HepG2 (cell line): ENCODE data around the gene AFG1L. TPM values are rescaled to one million over a fixed set of nuclear protein-coding genes. Genes with fewer than 3 reads are reported as not detected.

Source experiments
- ATAC-seq: fragments of 200-7000 bp; cut with Tn5 transposase; 3 replicates; pipeline ENCODE4 v1.9.1; 2020; ENCODE audit warnings: mild to moderate bottlenecking, moderate library complexity
- BruUV-seq: library from RNA; stranded (reverse); fragments of 400-500 nt; replicated peaks from 2 replicates; lab custom pipeline; 2021; lab: Mats Ljungman, UMichigan
- CTCF ChIA-PET: fragments of 300-600 bp; formaldehyde crosslinking; extraction: SDS; loops from one replicate; lab custom pipeline; 2021; ENCODE audit warnings: low total read pairs, inconsistent platforms, low intra/inter-chr PET ratio; lab: Yijun Ruan, JAX
- POLR2A ChIA-PET: fragments of 350-600 bp; sonication (Branson Sonifier 250); formaldehyde crosslinking; loops from one replicate; lab custom pipeline; 2020; ENCODE audit warnings: antibody characterized with exemption, inconsistent platforms; lab: Yijun Ruan, JAX
- DNase-seq: peaks from one replicate; pipeline ENCODE4 v3.0.0-alpha.2; 2015; ENCODE audit warnings: low spot score
- FAIRE-seq: peaks from 3 replicates; lab custom pipeline; 2011; peaks lifted over from hg19 to GRCh38; lab: Jason Lieb, UNC
- H2AFZ ChIP-seq: one replicate; pipeline ENCODE4 v1.6.1; 2011; ENCODE audit warnings: low read length, inconsistent platforms
- H3K27ac ChIP-seq: fragments of 300-600 bp; 3 replicates; pipeline ENCODE4 v1.8.0; 2011; ENCODE audit warnings: mixed run types, mild to moderate bottlenecking, mixed read lengths, low read length, inconsistent platforms; ENCODE audit not compliant: insufficient read depth; ENCODE audit errors: extremely low read length
- H3K27me3 ChIP-seq, 2 experiments: fragments of 200-600 bp in 1 of 2; 2 replicates in 1 of 2; 3 replicates in 1 of 2; pipeline versions ENCODE4 v1.6.0 to v1.8.0; 2011; ENCODE audit warnings: low read length in 2 of 2, mild to moderate bottlenecking in 2 of 2, moderate library complexity in 2 of 2, inconsistent platforms in 1 of 2; ENCODE audit not compliant: insufficient read depth in 2 of 2, control insufficient read depth in 1 of 2
- H3K36me3 ChIP-seq, 2 experiments: fragments of 200-600 bp in 1 of 2; replicated peaks in 1 of 2; 2 replicates in 1 of 2; 3 replicates in 1 of 2; pipeline versions ENCODE4 v1.5.1 to v1.8.0; 2011; ENCODE audit warnings: low read length in 2 of 2, inconsistent platforms in 1 of 2; ENCODE audit not compliant: insufficient read depth in 2 of 2, control insufficient read depth in 1 of 2
- H3K4me1 ChIP-seq: 2 replicates; pipeline ENCODE4 v1.5.1; 2012; ENCODE audit warnings: low read length, inconsistent platforms; ENCODE audit not compliant: insufficient read depth
- H3K4me2 ChIP-seq: 2 replicates; pipeline ENCODE4 v1.6.0; 2011; ENCODE audit warnings: low read depth, low read length, inconsistent platforms
- H3K4me3 ChIP-seq, 3 experiments: fragments of 200-600 bp in 1 of 3; sonication (generic), shearing (Covaris generic) in 1 of 3; replicated peaks in 1 of 3; 2 replicates each; pipeline ENCODE4 v1.5.1; 2011 to 2016; ENCODE audit warnings: low read length in 3 of 3, inconsistent platforms in 2 of 3, low read depth in 2 of 3, mild to moderate bottlenecking in 2 of 3, control low read depth in 1 of 3, mixed read lengths in 1 of 3; ENCODE audit not compliant: insufficient read depth in 1 of 3
- H3K79me2 ChIP-seq: one replicate; pipeline ENCODE4 v1.6.1; 2011; ENCODE audit warnings: low read length, inconsistent platforms; ENCODE audit not compliant: insufficient read depth
- H3K9ac ChIP-seq: 2 replicates; pipeline ENCODE4 v1.6.0; 2011; ENCODE audit warnings: mild to moderate bottlenecking, low read depth, low read length, inconsistent platforms; ENCODE audit not compliant: insufficient read depth
- H3K9me3 ChIP-seq: 2 replicates; pipeline ENCODE4 v1.5.1; 2012; ENCODE audit warnings: mild to moderate bottlenecking, low read length
- H4K20me1 ChIP-seq: 2 replicates; pipeline ENCODE4 v1.6.0; 2011; ENCODE audit warnings: inconsistent platforms, mild to moderate bottlenecking, low read length, moderate library complexity; ENCODE audit not compliant: insufficient read depth
- BCL6 ChIP-seq: IDR thresholded peaks from 2 replicates; pipeline ENCODE4 v1.6.1; 2016; ENCODE audit warnings: missing genetic modification reagents, missing compliant biosample characterization
- FOXK2 ChIP-seq: fragments of 450-650 bp; IDR thresholded peaks from 2 replicates; pipeline ENCODE4 v1.6.1; 2016
- HDAC6 ChIP-seq: fragments of 200-600 bp; sonication (generic); IDR thresholded peaks from 2 replicates; pipeline ENCODE4 v1.7.0; 2017; ENCODE audit warnings: mild to moderate bottlenecking, antibody characterized with exemption, low read length, low read depth
- HOXA7 ChIP-seq: sonication (generic); formaldehyde crosslinking; IDR thresholded peaks from 2 replicates; pipeline ENCODE4 v1.8.1; 2022; ENCODE audit warnings: mild to moderate bottlenecking, missing genetic modification reagents, moderate library complexity
- KMT2B ChIP-seq: IDR thresholded peaks from 2 replicates; pipeline ENCODE4 v1.6.1; 2016; ENCODE audit warnings: missing genetic modification reagents, missing compliant biosample characterization
- MTA3 ChIP-seq: sonication (generic); formaldehyde crosslinking; IDR thresholded peaks from 2 replicates; pipeline ENCODE4 v1.4.0; 2020; ENCODE audit warnings: missing genetic modification reagents
- MXI1 ChIP-seq: IDR thresholded peaks from 3 replicates; pipeline ENCODE4 v1.6.1; 2012; ENCODE audit warnings: low read depth, low read length, inconsistent platforms, borderline replicate concordance
- PHB2 ChIP-seq: fragments of 450-650 bp; IDR thresholded peaks from 2 replicates; pipeline ENCODE4 v1.6.1; 2018; ENCODE audit not compliant: partially characterized antibody
- PLRG1 ChIP-seq: fragments of 450-650 bp; conservative IDR thresholded peaks from 2 replicates; pipeline ENCODE4 v1.6.1; 2016
- SKI ChIP-seq: fragments of 450-650 bp; IDR thresholded peaks from one replicate; pipeline ENCODE4 v1.6.1; 2018; ENCODE audit warnings: mild to moderate bottlenecking; ENCODE audit not compliant: partially characterized antibody
- XBP1 ChIP-seq: sonication (generic); formaldehyde crosslinking; IDR thresholded peaks from 2 replicates; pipeline ENCODE4 v1.5.0; 2020; ENCODE audit warnings: missing genetic modification reagents
- ZBTB7B ChIP-seq: sonication (generic); formaldehyde crosslinking; IDR thresholded peaks from 2 replicates; pipeline ENCODE4 v1.4.0; 2020; ENCODE audit warnings: missing genetic modification reagents
- ZNF296 ChIP-seq: sonication (generic); formaldehyde crosslinking; conservative IDR thresholded peaks from 2 replicates; pipeline ENCODE4 v1.5.0; 2020; ENCODE audit warnings: mild to moderate bottlenecking, missing genetic modification reagents
- ZNF605 ChIP-seq: sonication (generic); formaldehyde crosslinking; IDR thresholded peaks from 2 replicates; pipeline ENCODE4 v1.8.0; 2022; ENCODE audit warnings: mild to moderate bottlenecking, missing genetic modification reagents
- ZNF614 ChIP-seq: IDR thresholded peaks from 2 replicates; pipeline ENCODE4 v1.6.1; 2018; ENCODE audit warnings: missing biosample characterization, missing genetic modification reagents, inconsistent platforms, borderline replicate concordance
- ZNF782 ChIP-seq: sonication (generic); formaldehyde crosslinking; IDR thresholded peaks from 2 replicates; pipeline ENCODE4 v1.4.0; 2020; ENCODE audit warnings: missing genetic modification reagents, mild to moderate bottlenecking, borderline replicate concordance
- WGBS: methylation state at CpG from one replicate; pipeline ENCODE4 v1.1.6; 2017; ENCODE audit warnings: low lambda C conversion rate; 5-methylcytosine and 5-hydroxymethylcytosine counted together
- in situ Hi-C: cut with HindIII; loops from 2 replicates; pipeline ENCODE4 v1.10.0; 2017; ENCODE audit warnings: low pct_unique_long_range_greater_than_20kb; ENCODE audit not compliant: extremely low pct_ligation_motif_present
- intact Hi-C: fragments of 100-400 bp; cut with micrococcal nuclease; formaldehyde crosslinking; loops from one replicate; pipeline ENCODE4 v1.10.0; 2022; ENCODE audit not compliant: unreplicated experiment
- polyA plus RNA-seq, 8 experiments: library from polyadenylated mRNA; depleted of rRNA in 3 of 8; stranded (reverse) in 7 of 8; unstranded in 1 of 8; fragments of >200 nt; fragmentation: Illumina TruSeq in 4 of 8; extraction: Trizol in 4 of 8; gene quantifications; 2 replicates each; pipeline versions ENCODE4 v1.2.1 to v1.2.3, GENCODE V29; 2011 to 2016; ENCODE audit warnings: low read depth in 4 of 8, missing spikeins in 1 of 8, mixed read lengths in 1 of 8; ENCODE audit not compliant: insufficient read depth in 1 of 8
- total RNA-seq, 5 experiments: library from RNA; depleted of rRNA; stranded (reverse); fragments of >200 nt; fragmentation: Illumina TruSeq; extraction: Trizol; gene quantifications; 2 replicates each; pipeline ENCODE4 v1.2.3, GENCODE V29; 2016; ENCODE audit warnings: low read depth in 1 of 5

AFG1L gene
- total and polyA plus RNA-seq, 2 of the 13 experiments (the other 11 are each of a cell fraction or from before 2014, with no cell fraction given), result 3.1 to 14.0 TPM

DNA sequence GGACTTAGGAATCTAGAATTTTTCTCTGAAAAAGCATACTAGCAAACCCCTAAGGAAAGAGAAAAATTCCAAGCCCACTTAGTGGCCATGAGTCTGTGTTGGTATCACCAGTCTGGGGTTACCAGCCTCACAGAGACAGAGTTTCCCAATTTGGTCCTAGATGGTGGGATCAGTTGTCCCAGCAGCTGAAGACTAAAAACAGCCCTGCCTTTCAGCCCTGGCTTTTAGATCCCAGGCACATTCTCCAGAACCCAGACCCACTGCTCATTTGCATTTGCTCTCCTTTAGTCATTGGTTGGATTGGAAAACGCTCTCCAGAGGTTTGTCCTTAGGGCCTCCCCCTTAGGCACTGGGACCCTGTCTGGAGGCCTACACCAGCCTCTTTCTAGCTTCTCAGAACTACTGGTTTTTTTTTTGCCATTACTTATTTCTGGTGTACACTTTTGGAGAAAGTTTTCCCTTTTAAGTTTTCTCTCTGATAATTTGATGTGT, 226.8 kb downstream of the AFG1L start:
- no peaks in the 10 kb centered on the region for H4K20me1 ChIP-seq
- ChIA-PET POLR2A (no interaction called here), CTCF (no interaction called here)
- no TSS peak for BruUV-seq
- no peak for ATAC-seq
- no peak overlapping the region for H3K4me2 ChIP-seq
- no peak overlapping the region for H2AFZ ChIP-seq
- H3K27ac ChIP-seq, result no peak overlapping the region
- H3K9ac ChIP-seq, result no peak overlapping the region
- no peak for FAIRE-seq
- intact Hi-C loops, result loop anchor here (10.0 kb wide), 1 partner anchor 547 kb away; no protein-coding TSS in a partner anchor
- H3K9me3 ChIP-seq, result no peaks in the 10 kb centered on the region
- 100% methylated on average over 1 of the region's 1 CpG for WGBS
- no peak overlapping the region for H3K4me3 ChIP-seq
- in situ Hi-C loops, result loop anchor here (25.0 kb wide), 1 partner anchor 534 kb away; no protein-coding TSS in a partner anchor
- H3K27me3 ChIP-seq, result no peaks in the 10 kb centered on the region
- H3K79me2 ChIP-seq, result no peaks in the 10 kb centered on the region
- peaks cover 2 to 9% of the 10 kb centered on the region in 2 experiments; a peak in 3 of 5 replicates for H3K36me3 ChIP-seq
- no peak for DNase-seq
- no peak for TF ChIP-seq FOXK2
- no peak for TF ChIP-seq MXI1
- TF ChIP-seq KMT2B (CRISPR knock-in tag), result no peak
- TF ChIP-seq BCL6, result no peak
- TF ChIP-seq XBP1, result no peak
- TF ChIP-seq PLRG1, result no peak
- TF ChIP-seq PHB2, result no peak
- no peak for TF ChIP-seq ZNF614
- no peak for TF ChIP-seq ZNF605 (CRISPR knock-in tag)
- no peak for TF ChIP-seq ZNF296 (CRISPR knock-in tag)
- no peak for TF ChIP-seq HOXA7
- TF ChIP-seq MTA3 (CRISPR knock-in tag), result no peak
- TF ChIP-seq SKI, result no peak
- TF ChIP-seq ZNF782 (CRISPR knock-in tag), result no peak
- TF ChIP-seq ZBTB7B, result no peak
- TF ChIP-seq HDAC6, result no peak
- H3K4me1 ChIP-seq, result peaks cover 6% of the 10 kb centered on the region; the same call in 1 of the 2 replicates
